Measurements from ENCODE around the gene TJP2. TPM values are rescaled to one million over a fixed set of nuclear protein-coding genes. Genes with fewer than 3 reads are reported as not detected.

TJP2 gene
- total RNA-seq, 2 donors from 2014 or later, result 45.1 to 53.0 TPM

- no peak overlapping the region for H3K9ac ChIP-seq (ENCODE audit: extremely low read depth, low read length, poor library complexity, severe bottlenecking)
- peaks cover 51% of the 10 kb centered on the region for H3K4me1 Mint-ChIP-seq
Observed at GRCh38 chr9:69186841-69187611, 12.9 kb downstream of the TJP2 start.

GRCh38 chr9:69188975-69189374 lies 14.9 kb downstream of the TJP2 start:
- H3K4me3 ChIP-seq (ENCODE audit: low read length), result peak overlapping the region; percentile 43
- no peak overlapping the region for H3K4me3 Mint-ChIP-seq
- 67 to 84% methylated on average over 2 of the region's 2 CpGs for WGBS, 2 experiments (ENCODE audit: insufficient coverage in 1 of 2, insufficient read length in 1 of 2)
- H3K9me3 ChIP-seq (ENCODE audit: control insufficient read depth, low read length), result no peaks in the 10 kb centered on the region
- H3K27me3 ChIP-seq (ENCODE audit: control insufficient read depth, insufficient read depth, low read length, poor library complexity, severe bottlenecking), result no peaks in the 10 kb centered on the region
- DNase-seq, result no peak
- peaks cover 51% of the 10 kb centered on the region for H3K4me1 Mint-ChIP-seq
- H3K9me3 Mint-ChIP-seq, result no peaks in the 10 kb centered on the region
- no peaks in the 10 kb centered on the region for H3K36me3 Mint-ChIP-seq (ENCODE audit: low read depth)
- TF ChIP-seq CTCF (conservative IDR thresholded peaks at IDR 0.05), result no peak
- H3K9ac ChIP-seq (ENCODE audit: extremely low read depth, low read length, poor library complexity, severe bottlenecking), result no peak overlapping the region
- peaks cover 15% of the 10 kb centered on the region for H3K4me1 ChIP-seq (ENCODE audit: control insufficient read depth, insufficient read depth, low read length)
- no peaks in the 10 kb centered on the region for H3K36me3 ChIP-seq (ENCODE audit: control insufficient read depth, insufficient read depth, low read length)
- H3K27ac Mint-ChIP-seq, result no peak overlapping the region
- H3K27ac ChIP-seq (ENCODE audit: low read depth, low read length), result no peak overlapping the region
- no peaks in the 10 kb centered on the region for H3K27me3 Mint-ChIP-seq (ENCODE audit: insufficient read depth)

More at GRCh38 chr9:69186841-69187611, 12.9 kb downstream of the TJP2 start:
- peak overlapping the region; percentile 31 for H3K27ac Mint-ChIP-seq
- Histone ChIP-seq H3K36me3 (ENCODE audit: control insufficient read depth, insufficient read depth, low read length) (no peaks in the 10 kb centered on the region), H3K4me3 (ENCODE audit: low read length) (no peak overlapping the region), H3K27ac (ENCODE audit: low read depth, low read length) (no peak overlapping the region), H3K27me3 (ENCODE audit: control insufficient read depth, insufficient read depth, low read length, poor library complexity, severe bottlenecking) (no peaks in the 10 kb centered on the region), H3K9me3 (ENCODE audit: control insufficient read depth, low read length) (no peaks in the 10 kb centered on the region), H3K4me1 (ENCODE audit: control insufficient read depth, insufficient read depth, low read length) (peaks cover 16% of the 10 kb centered on the region)
- TF ChIP-seq CTCF (conservative IDR thresholded peaks at IDR 0.05), result no peak
- H3K4me3 Mint-ChIP-seq, result no peak overlapping the region
- 92 to 94% methylated on average over 2 to 7 of the region's 7 CpGs for WGBS, 2 experiments (ENCODE audit: insufficient coverage in 1 of 2, insufficient read length in 1 of 2)
- H3K9me3 Mint-ChIP-seq, result no peaks in the 10 kb centered on the region
- no peak for DNase-seq
- no peaks in the 10 kb centered on the region for H3K27me3 Mint-ChIP-seq (ENCODE audit: insufficient read depth)
- no peaks in the 10 kb centered on the region for H3K36me3 Mint-ChIP-seq (ENCODE audit: low read depth)

- Mint-ChIP-seq H3K36me3 (ENCODE audit: low read depth) (no peaks in the 10 kb centered on the region), H3K9me3 (no peaks in the 10 kb centered on the region), H3K27ac (no peak overlapping the region), H3K27me3 (ENCODE audit: insufficient read depth) (no peaks in the 10 kb centered on the region), H3K4me3 (no peak overlapping the region), H3K4me1 (peaks cover 47% of the 10 kb centered on the region)
- Histone ChIP-seq H3K9me3 (ENCODE audit: control insufficient read depth, low read length) (no peaks in the 10 kb centered on the region), H3K9ac (ENCODE audit: extremely low read depth, low read length, poor library complexity, severe bottlenecking) (no peak overlapping the region), H3K36me3 (ENCODE audit: control insufficient read depth, insufficient read depth, low read length) (no peaks in the 10 kb centered on the region), H3K27me3 (ENCODE audit: control insufficient read depth, insufficient read depth, low read length, poor library complexity, severe bottlenecking) (no peaks in the 10 kb centered on the region), H3K27ac (ENCODE audit: low read depth, low read length) (no peak overlapping the region), H3K4me1 (ENCODE audit: control insufficient read depth, insufficient read depth, low read length) (peaks cover 12% of the 10 kb centered on the region), H3K4me3 (ENCODE audit: low read length) (no peak overlapping the region)
- 89 to 92% methylated on average over 4 to 5 of the region's 5 CpGs for WGBS, 2 experiments (ENCODE audit: insufficient coverage in 1 of 2, insufficient read length in 1 of 2)
- no peak for DNase-seq
- TF ChIP-seq CTCF (conservative IDR thresholded peaks at IDR 0.05), result no peak
Observed at GRCh38 chr9:69190086-69190862, 16.2 kb downstream of the TJP2 start.
